Duodenal mucosa (tissue), 2 donors: ENCODE data around the gene PLAC1.

ENCODE experiments used
- H3K27ac ChIP-seq: one replicate; pipeline ENCODE4 v1.7.0; 2013; ENCODE audit warnings: low read depth, low read length
- H3K27me3 ChIP-seq, 2 donors: one replicate each; pipeline ENCODE4 v1.7.0; 2013; ENCODE audit warnings: low read length in 2 of 2, control low read depth in 1 of 2; ENCODE audit not compliant: insufficient read depth in 2 of 2, control insufficient read depth in 1 of 2
- H3K36me3 ChIP-seq, 2 donors: one replicate each; pipeline ENCODE4 v1.7.0; 2013; ENCODE audit warnings: low read length in 2 of 2, control low read depth in 1 of 2; ENCODE audit not compliant: insufficient read depth in 2 of 2, control insufficient read depth in 1 of 2
- H3K4me1 ChIP-seq, 2 donors: one replicate each; pipeline ENCODE4 v1.7.0; 2013; ENCODE audit warnings: low read length in 2 of 2, control low read depth in 1 of 2; ENCODE audit not compliant: insufficient read depth in 2 of 2, control insufficient read depth in 1 of 2
- H3K4me3 ChIP-seq, 2 donors: one replicate each; pipeline ENCODE4 v1.7.0; 2013; ENCODE audit warnings: low read length in 2 of 2, low read depth in 1 of 2
- H3K9ac ChIP-seq, 2 donors: one replicate each; pipeline ENCODE4 v1.7.0; 2013; ENCODE audit warnings: low read length in 2 of 2, low read depth in 1 of 2
- H3K9me3 ChIP-seq, 2 donors: one replicate each; pipeline ENCODE4 v1.7.0; 2013; ENCODE audit warnings: low read length in 2 of 2, control low read depth in 1 of 2; ENCODE audit not compliant: control insufficient read depth in 1 of 2

PLAC1 gene

GRCh38 chrX:134622056-134622812 lies 36.0 kb downstream of the PLAC1 start:
- Histone ChIP-seq H3K4me1 (no peaks in the 10 kb centered on the region), H3K27me3 (no peaks in the 10 kb centered on the region), H3K27ac (no peak overlapping the region)

GRCh38 chrX:134619838-134620237 lies 38.4 kb downstream of the PLAC1 start:
- H3K36me3 ChIP-seq = no peaks in the 10 kb centered on the region
- H3K4me1 ChIP-seq = no peaks in the 10 kb centered on the region
- H3K27me3 ChIP-seq = no peaks in the 10 kb centered on the region
- no peak overlapping the region for H3K27ac ChIP-seq
- no peak overlapping the region for H3K4me3 ChIP-seq
- no peak overlapping the region for H3K9ac ChIP-seq
- no peaks in the 10 kb centered on the region for H3K9me3 ChIP-seq

More at GRCh38 chrX:134622056-134622812, 36.0 kb downstream of the PLAC1 start:
- H3K36me3 ChIP-seq = no peaks in the 10 kb centered on the region
- no peak overlapping the region for H3K4me3 ChIP-seq
- no peaks in the 10 kb centered on the region for H3K9me3 ChIP-seq
- no peak overlapping the region for H3K9ac ChIP-seq

- no peak overlapping the region for H3K9ac ChIP-seq
- H3K4me3 ChIP-seq = no peak overlapping the region
- H3K4me1 ChIP-seq = no peaks in the 10 kb centered on the region
- no peak overlapping the region for H3K27ac ChIP-seq
- H3K27me3 ChIP-seq = no peaks in the 10 kb centered on the region
- no peaks in the 10 kb centered on the region for H3K9me3 ChIP-seq
- no peaks in the 10 kb centered on the region for H3K36me3 ChIP-seq
Measured at GRCh38 chrX:134613396-134613795, 44.9 kb downstream of the PLAC1 start.

GRCh38 chrX:134608153-134608552 lies 50.1 kb downstream of the PLAC1 start:
- no peaks in the 10 kb centered on the region for H3K27me3 ChIP-seq

GRCh38 chrX:134607523-134607922 lies 50.7 kb downstream of the PLAC1 start:
- Histone ChIP-seq H3K9ac (no peak overlapping the region), H3K9me3 (no peaks in the 10 kb centered on the region), H3K36me3 (no peaks in the 10 kb centered on the region), H3K27me3 (no peaks in the 10 kb centered on the region), H3K4me1 (peaks cover 0 to 4% of the 10 kb centered on the region in 2 donors), H3K27ac (no peak overlapping the region), H3K4me3 (no peak overlapping the region)

More at GRCh38 chrX:134608153-134608552, 50.1 kb downstream of the PLAC1 start:
- H3K4me1 ChIP-seq = peaks cover 0 to 4% of the 10 kb centered on the region in 2 donors
- H3K9me3 ChIP-seq = no peaks in the 10 kb centered on the region
- no peaks in the 10 kb centered on the region for H3K36me3 ChIP-seq
- H3K9ac ChIP-seq = no peak overlapping the region
- H3K4me3 ChIP-seq = no peak overlapping the region
- H3K27ac ChIP-seq = no peak overlapping the region

- H3K27me3 ChIP-seq = no peaks in the 10 kb centered on the region
- no peak overlapping the region for H3K4me3 ChIP-seq
- H3K4me1 ChIP-seq = peaks cover 0 to 4% of the 10 kb centered on the region in 2 donors
- no peaks in the 10 kb centered on the region for H3K36me3 ChIP-seq
- no peak overlapping the region for H3K9ac ChIP-seq
- H3K9me3 ChIP-seq = no peaks in the 10 kb centered on the region
- no peak overlapping the region for H3K27ac ChIP-seq
Measured at GRCh38 chrX:134604701-134605311, 53.5 kb downstream of the PLAC1 start.

- peaks cover 0 to 4% of the 10 kb centered on the region in 2 donors for H3K4me1 ChIP-seq
- H3K4me3 ChIP-seq = no peak overlapping the region
- no peaks in the 10 kb centered on the region for H3K9me3 ChIP-seq
- no peak overlapping the region for H3K27ac ChIP-seq
- no peaks in the 10 kb centered on the region for H3K27me3 ChIP-seq
- no peak overlapping the region for H3K9ac ChIP-seq
- H3K36me3 ChIP-seq = no peaks in the 10 kb centered on the region
Measured at GRCh38 chrX:134603806-134604700, 54.2 kb downstream of the PLAC1 start.

- Histone ChIP-seq H3K4me1 (peaks cover 0 to 4% of the 10 kb centered on the region in 2 donors), H3K27me3 (no peaks in the 10 kb centered on the region), H3K9ac (no peak overlapping the region), H3K4me3 (no peak overlapping the region), H3K36me3 (no peaks in the 10 kb centered on the region), H3K27ac (no peak overlapping the region), H3K9me3 (no peaks in the 10 kb centered on the region)
Measured at GRCh38 chrX:134602410-134602809, 55.9 kb downstream of the PLAC1 start.

GRCh38 chrX:134601240-134601765 lies 57.0 kb downstream of the PLAC1 start:
- Histone ChIP-seq H3K4me1 (peaks cover 0 to 4% of the 10 kb centered on the region in 2 donors), H3K27ac (no peak overlapping the region), H3K36me3 (no peaks in the 10 kb centered on the region), H3K9ac (no peak overlapping the region), H3K4me3 (no peak overlapping the region), H3K9me3 (no peaks in the 10 kb centered on the region), H3K27me3 (no peaks in the 10 kb centered on the region)
